Glutamatergic neuron (in vitro differentiated cells): ENCODE measurements around the gene CEND1. TPM values are rescaled to one million over a fixed set of nuclear protein-coding genes. Genes with fewer than 3 reads are reported as not detected.

Experiments
- DNase-seq: peaks from one replicate; pipeline ENCODE4 v3.0.0; 2022
- H3K27ac Mint-ChIP-seq: one replicate; pipeline ENCODE4 v1.8.0; 2020; ENCODE audit warnings: mild to moderate bottlenecking, mixed read lengths, inconsistent platforms; ENCODE audit not compliant: unreplicated experiment
- H3K27me3 Mint-ChIP-seq: one replicate; pipeline ENCODE4 v1.8.0; 2020; ENCODE audit warnings: mild to moderate bottlenecking, moderate library complexity, mixed read lengths, inconsistent platforms; ENCODE audit not compliant: unreplicated experiment
- H3K36me3 Mint-ChIP-seq: one replicate; pipeline ENCODE4 v1.8.0; 2020; ENCODE audit warnings: mild to moderate bottlenecking, mixed read lengths, inconsistent platforms; ENCODE audit not compliant: unreplicated experiment
- H3K4me1 Mint-ChIP-seq: one replicate; pipeline ENCODE4 v1.8.0; 2020; ENCODE audit warnings: mild to moderate bottlenecking, low read depth, mixed read lengths, inconsistent platforms; ENCODE audit not compliant: unreplicated experiment
- H3K4me3 Mint-ChIP-seq: one replicate; pipeline ENCODE4 v1.8.0; 2020; ENCODE audit warnings: mild to moderate bottlenecking, mixed read lengths, inconsistent platforms; ENCODE audit not compliant: unreplicated experiment
- H3K9me3 Mint-ChIP-seq: one replicate; pipeline ENCODE4 v1.8.0; 2020; ENCODE audit warnings: mild to moderate bottlenecking, moderate library complexity, mixed read lengths, inconsistent platforms; ENCODE audit not compliant: unreplicated experiment
- CTCF ChIP-seq: fragments of 200-600 bp; sonication (generic); IDR thresholded peaks from one replicate; pipeline ENCODE4 v1.5.0; 2021; ENCODE audit not compliant: partially characterized antibody, unreplicated experiment
- total RNA-seq: library from RNA; stranded (reverse); fragmentation: NEBNext Ultra II Directional; extraction: Animal tissue kit (Norgen Biotek cat#: 25700); gene quantifications from one replicate; pipeline ENCODE4 v1.2.1, GENCODE V29; 2021; ENCODE audit not compliant: unreplicated experiment

The CEND1 gene
- total RNA-seq, 1 donor from 2014 or later = 58.7 TPM

- Mint-ChIP-seq H3K4me3 (peak overlapping the region; percentile 81), H3K27ac (peak overlapping the region; percentile 62), H3K9me3 (peaks cover 9% of the 10 kb centered on the region), H3K4me1 (peaks cover 17% of the 10 kb centered on the region), H3K27me3 (peaks cover 3% of the 10 kb centered on the region), H3K36me3 (no peaks in the 10 kb centered on the region)
- TF ChIP-seq CTCF = no peak
- no peak for DNase-seq
These were observed 643 bp downstream of the CEND1 start for GRCh38 chr11:788953-789940.

GRCh38 chr11:788009-788640 is 1.8 kb downstream of the CEND1 start:
- peak; percentile 25 for DNase-seq
- Mint-ChIP-seq H3K27me3 (no peaks in the 10 kb centered on the region), H3K9me3 (peaks cover 9% of the 10 kb centered on the region), H3K36me3 (no peaks in the 10 kb centered on the region), H3K4me3 (peak overlapping the region; percentile 11), H3K27ac (no peak overlapping the region), H3K4me1 (peaks cover 18% of the 10 kb centered on the region)
- TF ChIP-seq CTCF = peak; percentile 27

GRCh38 chr11:787084-787675 is 2.7 kb downstream of the CEND1 start:
- no peak for TF ChIP-seq CTCF
- Mint-ChIP-seq H3K36me3 (no peaks in the 10 kb centered on the region), H3K27me3 (no peaks in the 10 kb centered on the region), H3K4me3 (no peak overlapping the region), H3K27ac (no peak overlapping the region), H3K4me1 (peaks cover 20% of the 10 kb centered on the region), H3K9me3 (peaks cover 9% of the 10 kb centered on the region)
- no peak for DNase-seq

GRCh38 chr11:786235-787083 is 3.4 kb downstream of the CEND1 start:
- H3K27ac Mint-ChIP-seq = no peak overlapping the region
- peaks cover 9% of the 10 kb centered on the region for H3K9me3 Mint-ChIP-seq
- TF ChIP-seq CTCF = no peak
- H3K4me3 Mint-ChIP-seq = no peak overlapping the region
- no peak for DNase-seq
- H3K36me3 Mint-ChIP-seq = no peaks in the 10 kb centered on the region
- no peaks in the 10 kb centered on the region for H3K27me3 Mint-ChIP-seq
- H3K4me1 Mint-ChIP-seq = peaks cover 20% of the 10 kb centered on the region
